Activated CD4-positive, alpha-beta T cell treated with anti-CD3 and anti-CD28 coated beads, Interleukin-2, amount 50 U/mL, for 16 hours (primary cell): ENCODE results near the gene CDK18.
"Not testable (repeated sequence)": the region's sequence is repeated elsewhere in the genome, so short reads cannot be mapped to it uniquely, and the experiment has no call there.

Experiments
- DNase-seq: peaks from one replicate; pipeline ENCODE4 v3.0.0-alpha.2; 2020

The CDK18 gene

GRCh38 chr1:205504311-205505075, at the start of gene CDK18:
Gene CDK18, plus strand, starts transcription at chr1:205504669. Its CDS starts 18,499 bp downstream, at chr1:205523168.
- peak; percentile 26 for DNase-seq

- DNase-seq, result no peak
These were observed 49.5 kb upstream of the CDK18 start for GRCh38 chr1:205454903-205455335.

DNA sequence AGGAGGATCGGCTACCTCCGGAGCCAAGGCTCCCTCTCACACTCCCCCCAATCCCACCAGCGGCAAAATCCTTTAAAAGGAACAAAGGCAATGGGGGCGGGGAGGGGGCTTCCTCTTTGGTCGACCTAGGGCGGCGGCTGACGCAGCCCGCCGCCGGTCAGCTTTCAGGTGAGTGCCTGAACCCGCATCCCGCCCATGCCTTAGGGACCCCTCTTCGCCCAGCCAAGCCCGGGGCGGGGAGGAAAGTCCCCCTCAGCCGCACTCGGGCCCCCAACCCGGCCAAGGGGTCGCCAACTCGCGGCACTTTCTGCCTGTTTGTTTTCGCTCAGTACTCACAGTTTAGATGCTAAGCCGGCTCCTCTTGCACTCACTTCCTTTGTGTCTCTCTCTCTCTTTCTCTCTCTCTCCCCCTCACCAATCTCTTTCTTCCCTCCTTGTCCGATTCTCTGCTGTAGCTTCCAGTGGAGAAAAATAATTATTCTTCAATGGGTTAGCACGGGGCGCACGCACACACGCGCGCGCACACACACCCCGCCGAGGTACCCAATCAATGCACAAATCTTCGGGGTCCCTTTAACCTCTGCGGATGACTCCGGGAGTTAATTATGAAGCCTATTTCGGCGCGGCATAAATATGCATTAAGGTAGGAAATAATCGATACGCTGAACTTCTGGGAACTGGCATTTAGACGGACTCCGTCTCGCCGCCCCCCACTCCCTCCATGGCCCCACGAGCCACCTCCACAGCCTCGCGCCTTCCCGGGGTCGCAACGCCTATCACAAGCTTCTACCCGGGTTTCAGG, 48.7 kb upstream of the CDK18 start, which contains the start of gene BLACAT1:
Gene BLACAT1, minus strand, starts transcription at position 465 of the 802 bp plus-strand sequence.
- no peak for DNase-seq

DNA sequence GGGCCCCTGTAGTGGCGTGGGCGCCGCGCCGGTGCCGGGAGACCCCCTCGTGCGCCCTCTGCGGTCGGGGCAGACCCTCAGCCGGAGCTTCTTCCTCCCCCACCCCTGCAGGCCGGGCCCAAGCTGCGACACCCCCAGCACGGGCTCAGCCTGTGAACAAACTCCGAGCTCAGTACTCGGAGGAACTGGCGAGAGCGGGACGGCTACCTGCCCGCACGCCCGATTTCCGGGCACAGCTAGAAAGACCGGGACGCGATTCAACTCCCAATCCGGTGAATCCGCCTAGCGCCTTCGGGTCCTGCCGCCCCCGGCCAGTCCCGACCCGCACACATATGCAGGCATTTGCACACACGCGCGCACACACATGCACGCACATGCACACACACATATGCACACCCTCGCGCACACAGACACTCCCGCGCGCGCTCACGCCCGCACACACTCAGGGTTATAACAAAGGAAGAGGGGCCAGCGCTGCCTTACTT, 48.0 kb upstream of the CDK18 start:
- DNase-seq, result no peak

GRCh38 chr1:205456868-205457745, 47.4 kb upstream of the CDK18 start:
- no peak for DNase-seq

- peak; percentile 39 for DNase-seq
These were observed 45.5 kb upstream of the CDK18 start for GRCh38 chr1:205458777-205459566.

DNA sequence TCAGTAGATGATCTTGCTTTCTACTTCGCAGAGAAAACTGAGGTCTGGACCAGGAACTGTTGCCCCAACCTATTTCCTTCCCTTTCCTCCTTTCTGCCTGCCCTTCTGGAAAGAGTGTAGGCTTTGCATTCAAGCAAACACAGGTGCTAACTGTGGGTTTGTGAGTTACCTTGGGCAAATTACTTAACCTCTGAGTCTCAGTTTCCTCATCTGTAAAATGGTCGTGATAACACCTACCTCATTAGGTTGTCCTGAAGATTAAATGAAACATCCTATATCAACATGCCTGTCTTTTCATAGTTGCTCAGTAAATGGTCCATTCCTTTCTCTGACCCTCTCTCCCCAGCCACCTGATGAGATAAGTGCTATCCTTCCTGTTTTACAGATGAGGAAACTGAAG, 39.1 kb upstream of the CDK18 start:
- DNase-seq, result no peak

DNA sequence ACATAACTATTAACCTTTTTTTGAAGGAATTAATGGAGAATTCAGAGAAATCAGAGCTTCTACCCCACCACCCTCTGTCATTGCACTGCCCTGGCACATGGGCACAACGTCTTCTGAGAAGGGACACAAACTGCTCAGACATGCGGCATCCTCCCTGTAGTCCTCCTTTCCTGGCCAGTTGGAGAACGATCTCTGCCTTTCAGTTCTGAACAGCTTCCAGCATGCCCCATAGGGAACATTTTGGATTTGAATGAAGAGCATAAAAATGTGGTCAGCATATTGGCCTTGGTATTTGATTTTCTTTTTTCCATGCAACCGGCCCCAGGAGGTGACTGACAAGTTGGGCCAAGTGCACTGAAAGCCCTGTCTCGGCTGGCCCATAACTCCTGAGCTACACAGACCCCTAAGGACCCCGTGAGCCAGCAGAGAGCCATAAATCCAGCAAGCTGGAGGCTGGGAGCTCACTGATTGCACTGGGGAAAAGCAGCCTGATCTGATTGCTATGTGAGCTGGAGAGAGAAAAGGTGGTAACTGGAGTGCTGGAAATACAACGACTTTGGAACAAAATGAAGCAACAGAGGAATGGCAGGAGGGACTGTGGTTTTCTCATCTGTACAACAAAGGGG, 37.8 kb upstream of the CDK18 start:
- no peak for DNase-seq

- DNase-seq, result no peak
These were observed 34.3 kb upstream of the CDK18 start for GRCh38 chr1:205470131-205470530.

GRCh38 chr1:205472737-205473441, 31.6 kb upstream of the CDK18 start:
- no peak for DNase-seq

- no peak for DNase-seq
These were observed 31.0 kb upstream of the CDK18 start for GRCh38 chr1:205473475-205473874.

DNA sequence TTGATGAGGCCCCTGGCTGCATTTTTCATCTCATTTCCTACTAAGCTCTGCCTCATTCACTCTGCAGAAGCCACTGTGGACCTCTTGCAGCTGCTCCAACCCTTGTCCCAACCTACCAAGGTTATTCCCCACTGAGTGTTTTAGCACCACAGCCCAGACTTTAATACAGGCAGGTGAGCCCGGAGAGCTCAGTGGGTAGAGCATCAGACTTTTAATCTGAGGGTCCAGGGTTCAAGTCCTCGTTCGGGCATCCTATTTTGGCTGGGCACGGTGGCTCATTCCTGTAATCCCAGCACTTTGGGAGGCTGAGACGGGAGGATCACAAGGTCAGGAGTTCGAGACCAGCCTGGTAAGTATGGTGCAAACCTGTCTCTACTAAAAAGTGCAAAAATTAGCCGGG, 30.5 kb upstream of the CDK18 start:
- no peak for DNase-seq

- no peak for DNase-seq
These were observed 29.9 kb upstream of the CDK18 start for GRCh38 chr1:205474571-205474970.

DNA sequence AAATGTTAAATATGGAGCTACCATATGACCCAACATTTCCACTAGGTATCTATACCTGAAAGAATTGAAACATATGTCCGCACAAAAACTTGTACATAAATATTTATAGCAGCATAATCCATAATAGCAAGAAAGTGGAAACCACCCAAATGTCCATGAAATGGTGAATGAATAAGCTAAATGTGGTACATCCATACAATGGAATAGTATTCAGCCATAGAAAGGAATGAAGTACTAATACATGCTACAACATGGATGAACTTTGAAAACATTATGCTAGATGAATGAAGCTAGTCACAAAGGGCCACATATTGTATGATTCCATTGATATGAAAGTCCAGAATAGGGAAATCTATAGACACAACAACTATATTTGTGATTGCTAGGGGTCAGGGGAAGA, 28.6 kb upstream of the CDK18 start:
- DNase-seq, result no peak

- no peak for DNase-seq
These were observed 27.8 kb upstream of the CDK18 start for GRCh38 chr1:205476648-205477047.

- no peak for DNase-seq
These were observed 27.2 kb upstream of the CDK18 start for GRCh38 chr1:205477121-205477758.

DNA sequence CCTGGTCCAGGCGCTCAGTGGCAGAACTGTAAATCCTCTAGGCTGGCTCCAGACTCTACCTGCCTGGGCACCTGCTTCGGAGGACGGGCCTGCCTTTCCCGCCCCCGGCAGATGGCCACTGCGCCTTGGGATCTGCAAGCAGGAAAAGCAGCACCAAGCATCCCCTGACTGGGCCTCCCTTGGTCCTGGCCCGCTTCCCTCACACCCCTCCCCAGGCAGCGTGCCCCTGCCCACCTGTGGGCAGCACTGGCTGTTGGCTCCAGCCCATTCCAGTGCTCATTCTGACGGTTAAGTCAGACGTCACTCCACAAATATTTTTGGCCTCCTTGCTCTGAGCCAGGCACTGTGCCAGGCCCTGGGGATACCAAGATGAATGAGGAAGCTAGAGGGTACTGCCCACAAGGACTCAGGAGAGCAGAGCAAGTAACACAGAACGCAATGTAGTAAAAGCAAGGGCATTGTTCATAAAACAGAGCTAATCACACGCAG, 26.7 kb upstream of the CDK18 start:
- DNase-seq, result no peak

DNA sequence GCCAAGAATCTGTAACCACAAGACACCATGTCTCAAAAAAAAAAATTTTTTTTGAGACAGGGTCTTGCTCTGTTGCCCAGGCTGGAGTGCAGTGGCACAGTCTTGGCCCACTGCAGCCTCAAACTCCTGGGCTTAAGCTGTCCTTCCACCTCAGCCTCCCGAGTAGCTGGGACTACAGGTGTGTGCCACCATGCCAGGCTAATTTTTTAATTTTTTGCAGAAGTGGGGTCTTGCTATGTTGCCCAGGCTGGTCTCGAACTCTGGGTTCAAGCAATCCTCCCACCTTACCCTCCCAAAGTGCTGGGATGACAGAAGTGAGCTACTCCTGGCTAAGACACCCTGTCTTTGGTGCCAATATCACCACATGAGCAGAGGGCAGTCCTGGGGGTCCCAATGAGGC, 25.5 kb upstream of the CDK18 start:
- DNase-seq, result not testable (repeated sequence)

GRCh38 chr1:205480349-205480985, 24.0 kb upstream of the CDK18 start:
- DNase-seq, result peak; percentile 79

GRCh38 chr1:205481218-205481617, 23.3 kb upstream of the CDK18 start:
- no peak for DNase-seq
